RPMI8226 (cell line): ENCODE measurements around the gene SH3GL1.
"Not testable (repeated sequence)": the region's sequence is repeated elsewhere in the genome, so short reads cannot be mapped to it uniquely, and the experiment has no call there.

Experiments
- DNase-seq: peaks from one replicate; pipeline ENCODE4 v3.0.0-alpha.2; 2015

SH3GL1 gene

DNA sequence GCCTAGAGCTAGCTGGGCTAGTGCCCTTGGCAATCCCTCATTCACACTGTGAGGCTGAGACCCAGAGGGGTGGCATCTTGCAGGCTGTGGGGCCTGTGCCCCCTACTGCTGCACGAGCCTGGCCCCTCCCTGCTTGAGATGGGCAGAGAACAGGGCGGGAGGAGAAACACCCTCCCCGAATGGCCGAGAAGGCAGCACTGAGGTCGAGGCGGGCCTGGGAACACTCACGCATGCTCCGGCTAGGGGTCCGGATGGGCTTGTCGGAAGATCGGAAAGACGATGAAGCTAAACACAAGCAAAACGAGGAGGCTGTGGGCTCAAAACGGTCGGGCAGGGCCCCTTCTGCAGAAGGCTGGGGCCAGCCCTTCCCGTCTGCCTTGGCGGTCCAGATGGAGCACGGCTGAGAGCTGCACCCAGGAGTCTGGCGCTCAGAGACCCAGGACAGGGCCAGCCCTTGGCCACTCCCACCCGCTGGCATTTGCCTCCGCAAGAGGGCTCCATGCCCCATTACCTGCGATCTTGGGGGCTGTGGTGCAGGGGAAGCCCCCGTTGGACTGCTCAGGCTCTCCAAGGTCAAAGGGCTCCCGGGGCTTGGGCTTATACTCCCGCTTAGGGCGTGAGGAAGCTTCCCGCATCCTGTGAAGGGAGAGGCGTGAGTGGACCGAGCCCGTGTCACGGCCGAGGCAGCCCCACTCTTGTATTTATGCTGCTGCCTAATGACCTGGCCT, 38.1 kb downstream of the SH3GL1 start:
- DNase-seq = no peak

DNA sequence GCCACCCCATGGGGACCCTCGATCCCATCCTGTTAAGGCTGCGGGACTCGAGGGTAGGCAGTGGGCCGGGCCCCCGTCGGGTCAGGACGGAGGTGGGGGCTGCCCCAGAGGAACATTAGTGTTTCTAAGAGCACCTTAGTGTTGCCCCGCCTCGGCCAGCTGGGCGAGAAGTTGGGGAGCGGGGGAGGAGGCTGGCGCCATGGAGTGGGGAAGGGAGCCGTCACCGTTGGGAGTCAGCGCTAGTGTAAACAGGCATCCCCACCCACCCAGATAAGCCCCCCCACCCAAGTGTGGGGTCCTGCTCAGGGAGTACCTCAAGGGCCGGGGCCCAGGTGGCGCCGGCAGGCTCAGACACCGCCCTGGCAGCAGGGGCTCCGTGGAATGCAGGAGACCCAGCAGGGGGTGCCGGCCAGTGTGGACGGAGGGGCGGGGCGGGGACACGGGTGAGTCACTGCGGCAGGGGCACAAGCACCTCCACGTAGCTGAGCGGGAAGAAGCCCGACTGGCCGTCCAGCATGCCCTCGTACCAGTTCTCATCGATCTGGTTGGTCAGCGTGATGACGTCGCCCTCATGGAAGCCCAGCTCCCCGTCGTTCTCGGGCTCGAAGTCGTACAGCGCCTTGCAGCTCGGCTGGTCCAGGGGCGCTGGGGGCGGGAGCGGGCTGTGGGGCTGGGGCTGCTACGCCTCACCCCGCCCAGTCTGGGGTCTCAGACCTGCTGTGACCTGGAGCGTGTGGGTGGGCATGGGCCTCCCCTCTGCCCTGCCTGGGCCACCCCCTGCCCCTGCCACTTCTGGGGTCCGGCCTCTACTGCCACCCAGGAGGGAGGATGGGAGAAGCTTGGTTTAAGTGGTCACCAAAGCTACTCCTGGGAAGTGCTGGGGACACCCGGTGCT, 38.9 kb downstream of the SH3GL1 start:
- no peak for DNase-seq

DNA sequence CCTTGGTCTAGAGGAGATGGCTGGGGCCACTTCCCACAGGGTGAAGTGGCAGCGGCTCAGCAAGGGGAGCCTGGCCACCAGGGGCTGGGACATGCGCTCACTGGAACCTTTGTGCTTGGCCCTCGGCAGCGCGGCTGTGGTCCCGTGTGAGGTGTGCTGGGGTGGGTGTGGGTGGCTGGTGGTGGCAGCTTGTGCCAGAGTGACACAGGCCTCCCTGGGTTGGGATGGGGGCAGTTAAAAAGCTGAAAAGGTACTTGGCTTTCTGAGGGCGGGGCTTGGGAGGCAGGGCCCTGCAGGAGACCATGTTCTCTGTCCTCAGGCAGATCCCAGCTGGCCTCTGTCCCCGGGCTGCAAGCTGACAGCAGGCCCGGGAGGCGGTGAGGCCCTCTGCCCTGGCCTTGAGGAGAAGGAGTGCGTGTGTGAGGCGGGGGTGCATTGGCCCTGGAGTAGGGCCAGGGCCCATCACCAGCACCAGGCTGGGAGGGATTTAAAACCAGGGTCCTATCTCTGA, 39.7 kb downstream of the SH3GL1 start:
- DNase-seq = no peak

DNA sequence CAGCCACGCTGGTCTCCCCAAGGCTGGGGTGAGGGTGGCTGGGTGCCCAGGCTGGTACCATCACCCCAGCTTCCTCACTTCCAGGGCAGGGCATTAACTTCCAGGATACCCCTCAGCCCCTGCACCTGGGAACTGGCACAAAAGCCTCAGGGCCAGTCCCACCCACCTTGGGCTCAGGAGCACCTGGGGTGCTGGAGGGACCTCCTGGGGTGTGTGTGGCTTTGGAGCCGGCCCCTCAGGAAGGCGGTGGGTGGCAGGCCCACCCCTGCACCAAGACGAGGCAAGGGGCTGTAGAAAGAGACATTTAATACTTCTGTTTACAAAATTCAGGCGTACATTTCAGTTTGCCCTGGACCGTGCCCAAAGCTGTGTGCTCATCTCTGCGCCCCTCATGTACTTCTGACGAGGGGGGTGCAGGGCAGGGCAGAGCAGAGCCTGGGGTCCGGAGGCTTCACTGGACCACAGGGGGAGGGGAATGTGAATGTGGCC, 40.2 kb downstream of the SH3GL1 start:
- DNase-seq = no peak

DNA sequence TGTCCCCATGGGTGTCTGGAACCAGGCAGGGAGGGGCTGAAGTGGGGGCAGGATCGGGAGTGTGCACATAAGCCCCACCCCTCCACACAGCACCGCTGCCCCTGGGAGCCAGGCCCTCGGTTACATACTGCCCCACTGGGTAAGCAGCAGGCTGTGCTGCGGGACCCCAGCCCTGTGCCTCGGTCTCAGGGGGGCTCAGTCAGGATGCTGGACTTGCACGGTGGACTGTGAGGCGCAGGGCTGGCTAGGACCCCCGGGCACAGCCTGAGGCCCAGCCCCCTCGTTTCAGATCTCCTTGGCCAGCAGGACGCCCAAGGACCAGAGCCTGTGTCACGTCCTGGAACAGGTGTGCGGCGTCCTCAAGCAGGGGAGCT, 40.7 kb downstream of the SH3GL1 start:
- no peak for DNase-seq

DNA sequence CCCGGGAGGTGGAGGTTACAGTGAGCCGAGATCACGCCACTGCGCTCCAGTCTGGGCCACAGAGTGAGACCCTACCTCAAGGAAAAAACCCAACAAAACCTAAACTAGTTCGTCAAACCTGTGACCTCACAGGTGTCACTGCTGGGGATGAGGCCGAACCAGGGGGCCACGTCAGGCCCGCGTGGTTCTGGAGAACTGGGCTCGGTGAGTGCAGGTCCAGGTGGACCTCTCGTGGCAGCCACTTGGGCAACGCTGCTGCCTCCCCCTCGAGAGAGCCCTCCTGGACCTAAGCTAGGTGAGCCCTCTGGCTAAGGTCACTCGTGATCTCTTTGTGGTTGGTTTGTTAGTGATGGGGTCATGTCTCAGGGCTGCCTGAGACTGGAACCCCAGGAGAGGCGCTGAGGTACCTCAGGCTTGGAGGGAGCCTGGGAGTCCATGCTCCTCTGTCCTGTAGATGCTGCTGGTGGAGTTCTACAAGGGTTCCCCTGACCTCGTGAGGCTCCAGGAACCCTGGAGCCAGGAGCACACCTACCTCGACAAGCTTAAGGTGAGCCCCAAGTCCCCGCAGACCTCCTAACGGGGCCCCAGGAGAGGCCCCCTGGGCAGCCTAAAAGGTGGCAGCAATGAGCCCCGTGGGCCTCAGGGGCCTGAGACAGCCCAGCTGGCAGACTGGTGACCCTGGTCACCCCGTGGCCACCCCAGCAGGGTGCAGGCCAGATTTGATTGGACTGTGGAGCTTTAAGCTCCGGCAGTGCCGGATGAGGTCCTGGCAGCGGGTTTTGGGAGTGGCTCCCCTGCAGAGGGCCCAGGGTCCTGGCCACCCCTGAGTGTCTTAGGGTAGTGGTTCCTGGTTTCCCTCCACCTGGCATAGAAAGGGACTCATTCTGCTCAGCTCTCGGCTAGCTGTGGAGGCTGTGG, 41.4 kb downstream of the SH3GL1 start:
- no peak for DNase-seq

DNA sequence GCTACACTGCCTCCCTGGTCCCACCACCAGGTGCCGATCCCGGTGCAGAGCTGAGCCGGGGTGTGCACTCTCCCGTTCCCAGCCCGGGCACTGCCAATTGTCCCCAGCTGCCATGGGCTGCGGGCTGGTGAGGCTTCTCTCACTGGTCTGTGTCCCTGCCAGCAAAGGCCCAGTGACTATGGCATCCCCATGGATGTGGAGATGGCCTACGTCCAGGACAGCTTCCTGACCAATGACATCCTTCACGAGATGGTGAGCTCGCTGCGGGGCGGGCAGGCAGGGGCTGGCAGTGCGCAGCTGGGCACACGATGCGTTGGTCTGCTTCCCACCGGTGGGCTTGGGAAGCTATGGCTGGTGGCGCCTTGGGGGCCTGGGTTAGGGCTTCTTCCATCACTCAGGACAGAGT, 42.4 kb downstream of the SH3GL1 start:
- DNase-seq = no peak

DNA sequence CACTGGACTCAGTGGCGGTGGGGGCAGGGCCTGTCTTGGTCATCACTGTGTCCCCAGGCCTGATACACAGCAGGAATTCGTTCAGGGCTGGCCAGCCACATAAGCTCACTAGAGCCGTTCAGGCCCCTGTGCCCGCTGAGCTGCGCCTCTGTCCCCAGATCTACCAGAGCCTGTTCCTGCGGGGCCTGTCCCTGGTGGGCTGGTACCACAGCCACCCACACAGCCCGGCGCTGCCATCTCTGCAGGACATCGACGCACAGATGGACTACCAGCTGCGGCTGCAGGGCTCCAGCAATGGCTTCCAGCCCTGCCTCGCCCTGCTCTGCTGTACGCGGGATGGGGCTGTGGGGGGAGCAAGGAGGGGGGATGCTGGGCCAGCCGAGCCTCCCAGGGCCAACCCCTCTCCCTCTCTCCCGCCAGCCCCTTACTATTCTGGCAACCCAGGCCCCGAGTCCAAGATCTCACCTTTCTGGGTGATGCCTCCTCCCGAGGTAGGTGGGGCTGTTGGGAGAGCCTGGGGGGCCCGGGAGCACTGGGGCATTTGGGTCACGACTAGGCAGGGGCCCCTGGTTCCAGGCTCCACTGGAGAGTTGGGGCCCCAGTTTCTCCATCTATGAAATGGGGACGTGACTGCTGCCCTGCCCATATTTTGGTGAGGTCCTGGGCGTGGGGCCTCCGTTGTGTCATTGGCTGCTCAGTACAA, 43.1 kb downstream of the SH3GL1 start:
- no peak for DNase-seq

DNA sequence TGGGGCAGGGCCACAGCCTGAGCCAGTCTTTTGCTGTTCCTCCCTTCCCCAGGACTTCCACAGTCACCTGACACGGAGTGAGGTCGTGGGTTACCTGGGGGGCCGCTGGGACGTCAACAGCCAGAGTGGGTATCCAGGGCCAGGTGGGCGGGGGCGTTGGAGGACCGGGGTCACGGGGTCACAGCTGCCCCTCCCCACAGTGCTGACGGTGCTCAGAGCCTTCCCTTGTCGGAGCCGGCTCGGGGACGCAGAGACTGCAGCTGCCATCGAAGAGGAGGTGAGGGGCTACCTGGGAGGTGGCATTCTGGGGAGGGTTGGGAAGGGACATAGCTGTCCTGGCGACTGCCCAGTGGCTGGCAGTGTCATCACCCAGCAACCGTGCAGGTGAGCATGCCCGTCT, 45.5 kb downstream of the SH3GL1 start:
- no peak for DNase-seq

DNA sequence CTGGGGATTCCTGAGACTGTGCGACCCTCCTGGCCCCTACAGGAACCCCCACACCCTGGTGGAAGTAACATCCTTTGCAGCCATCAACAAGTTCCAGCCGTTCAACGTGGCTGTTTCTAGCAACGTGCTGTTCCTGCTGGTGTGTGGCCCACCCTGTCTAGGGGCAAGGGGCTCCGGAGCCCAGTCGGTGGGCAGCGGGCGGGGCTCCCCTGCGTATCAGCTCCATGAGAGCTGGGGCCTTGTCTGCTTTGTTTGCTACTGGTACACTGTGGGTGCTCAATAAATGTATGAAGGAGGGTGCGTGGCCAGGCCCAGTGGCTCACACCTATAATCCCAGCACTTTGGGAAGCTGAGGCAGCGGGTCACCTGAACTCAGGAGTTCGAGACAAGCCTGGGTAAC, 46.1 kb downstream of the SH3GL1 start:
- DNase-seq = no peak

DNA sequence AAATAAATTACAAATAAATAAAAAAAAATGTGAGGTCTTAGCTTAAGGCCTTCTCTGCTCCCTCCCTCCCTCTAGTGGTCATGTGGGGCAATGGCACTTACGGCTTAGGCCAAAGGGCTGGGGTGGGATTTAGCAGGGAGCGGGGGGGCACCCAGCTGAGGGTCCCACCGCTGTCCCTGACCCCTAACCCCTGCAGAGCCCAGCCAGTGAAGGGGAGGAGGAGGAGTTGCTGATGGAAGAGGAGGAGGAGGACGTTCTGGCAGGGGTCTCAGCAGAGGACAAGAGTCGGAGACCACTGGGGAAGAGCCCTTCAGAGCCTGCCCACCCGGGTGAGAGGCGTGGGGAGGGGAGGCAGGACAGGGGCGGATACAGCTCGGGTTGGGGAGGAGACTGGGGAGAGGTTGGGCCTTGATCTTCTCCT, 47.6 kb downstream of the SH3GL1 start:
- DNase-seq = peak; percentile 67

DNA sequence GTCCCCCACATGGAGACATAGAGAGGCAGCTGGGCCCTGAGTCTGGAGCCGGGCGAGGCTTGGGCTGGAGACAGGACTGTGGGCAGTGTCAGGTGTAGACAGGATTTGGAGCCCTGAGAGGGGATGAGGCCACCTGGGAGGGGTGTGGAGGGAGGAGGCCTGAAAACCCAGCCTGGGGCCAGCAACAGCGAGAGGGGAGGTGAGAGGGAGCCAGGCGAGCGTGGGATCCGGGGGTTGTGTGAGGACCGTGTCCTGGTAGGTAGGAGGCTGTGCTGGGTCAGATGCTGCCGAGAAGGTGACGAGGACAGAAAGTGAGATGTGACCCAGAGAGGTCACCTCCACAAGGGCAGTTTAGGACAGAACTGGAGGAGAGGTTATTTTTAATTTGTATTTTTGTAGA, 49.6 kb downstream of the SH3GL1 start:
- no peak for DNase-seq

DNA sequence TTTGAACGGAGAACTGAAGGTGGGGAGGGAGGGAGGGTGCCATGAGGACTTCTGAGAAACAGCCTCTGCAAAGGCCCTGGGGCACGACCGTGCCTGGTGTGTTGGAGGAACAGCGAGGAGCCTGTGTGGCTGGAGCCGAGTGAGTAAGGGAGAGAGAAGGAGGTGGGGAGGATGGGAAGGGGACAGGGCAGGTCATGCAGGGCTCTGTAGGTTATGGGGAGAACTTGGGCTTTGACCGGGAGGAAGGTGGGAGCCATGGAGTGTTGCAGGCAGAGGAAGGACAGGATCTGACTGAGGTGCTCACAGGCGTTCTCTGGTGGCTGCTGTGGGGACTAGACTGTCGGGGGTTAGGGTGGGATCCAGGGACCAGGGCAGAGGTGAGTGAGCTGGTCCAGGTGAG, 50.2 kb downstream of the SH3GL1 start:
- DNase-seq = no peak

DNA sequence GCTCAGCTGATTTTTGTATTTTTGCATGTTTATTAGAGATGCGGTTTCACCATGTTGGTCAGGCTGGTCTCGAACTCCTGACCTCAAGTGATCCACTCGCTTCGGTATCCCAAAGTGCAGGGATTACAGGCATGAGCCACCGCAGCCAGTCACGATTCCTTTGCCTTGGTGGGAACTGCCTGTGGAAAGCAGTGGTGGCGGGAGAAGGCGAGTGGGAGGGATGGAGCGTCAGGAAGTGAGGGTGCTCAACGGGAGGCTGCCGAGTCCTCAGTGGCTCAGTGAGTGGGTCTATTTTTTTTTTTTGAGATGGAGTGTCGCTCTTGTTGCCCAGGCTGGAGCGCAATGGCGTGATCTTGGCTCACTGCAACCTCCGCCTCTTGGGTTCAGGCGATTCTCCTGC, 51.1 kb downstream of the SH3GL1 start:
- DNase-seq = not testable (repeated sequence)

DNA sequence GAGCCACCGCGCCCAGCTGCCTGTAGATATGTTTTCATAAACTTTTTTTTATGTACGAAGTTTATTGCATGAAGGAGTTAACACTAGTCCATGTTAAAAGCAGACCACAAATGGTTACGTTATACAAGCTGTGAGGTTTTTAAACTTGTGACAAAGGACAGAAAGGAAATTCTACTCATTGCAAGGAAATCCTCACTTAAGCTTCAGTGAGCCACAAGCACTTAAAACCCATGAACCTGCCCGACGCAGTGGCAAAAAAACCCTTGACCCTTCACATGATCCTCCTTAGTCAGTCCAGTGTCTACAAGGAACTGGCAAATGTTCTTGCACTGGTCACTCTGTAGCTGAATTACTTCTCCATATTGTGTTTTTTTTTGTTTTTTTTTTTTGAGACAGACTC, 52.8 kb downstream of the SH3GL1 start:
- DNase-seq = no peak

DNA sequence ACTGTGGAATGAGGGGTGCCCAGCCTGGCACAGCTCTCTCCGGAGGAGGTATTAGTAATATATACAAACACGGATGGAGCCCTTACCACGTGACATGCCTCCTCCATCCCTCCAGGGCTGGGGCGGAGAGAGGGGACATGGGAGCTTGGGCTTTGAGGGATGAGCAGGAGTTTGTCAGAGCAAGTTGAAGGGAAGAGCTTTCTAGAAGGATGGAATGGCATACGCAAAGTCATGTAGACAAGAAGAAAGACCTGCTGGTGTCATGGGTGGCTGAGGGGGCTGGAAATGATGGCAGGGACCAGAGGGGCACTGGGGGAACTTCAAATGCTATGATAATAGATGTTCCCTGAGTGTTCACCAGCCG, 54.3 kb downstream of the SH3GL1 start:
- DNase-seq = no peak

DNA sequence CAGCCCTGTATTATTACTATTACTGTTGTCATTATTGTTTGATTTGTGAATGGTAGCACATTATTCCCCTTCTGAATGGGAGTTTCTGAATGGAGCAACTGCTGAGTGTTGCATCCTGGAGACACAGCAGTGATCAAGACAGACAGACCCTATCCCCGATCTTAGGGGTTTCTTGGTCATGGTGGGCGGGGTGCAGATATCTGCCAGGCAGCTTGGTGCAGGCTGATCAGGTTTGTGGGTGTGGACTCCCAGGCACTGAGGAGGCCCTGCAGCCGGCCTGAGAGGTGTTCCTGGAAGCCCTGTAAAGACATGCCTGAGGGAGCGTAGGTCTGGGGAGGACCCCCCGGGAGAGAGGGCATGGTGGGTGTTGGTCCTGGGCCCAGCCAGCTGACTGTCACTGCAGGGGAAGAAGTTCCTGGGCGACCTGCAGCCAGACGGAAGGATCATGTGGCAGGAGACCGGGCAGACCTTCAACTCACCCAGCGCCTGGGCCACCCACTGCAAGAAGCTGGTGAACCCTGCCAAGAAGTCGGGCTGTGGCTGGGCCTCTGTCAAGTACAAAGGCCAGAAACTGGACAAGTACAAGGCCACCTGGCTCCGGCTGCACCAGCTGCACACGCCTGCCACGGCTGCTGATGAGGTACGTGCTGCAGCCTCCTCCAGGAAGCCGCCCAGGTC, 54.9 kb downstream of the SH3GL1 start:
- no peak for DNase-seq

DNA sequence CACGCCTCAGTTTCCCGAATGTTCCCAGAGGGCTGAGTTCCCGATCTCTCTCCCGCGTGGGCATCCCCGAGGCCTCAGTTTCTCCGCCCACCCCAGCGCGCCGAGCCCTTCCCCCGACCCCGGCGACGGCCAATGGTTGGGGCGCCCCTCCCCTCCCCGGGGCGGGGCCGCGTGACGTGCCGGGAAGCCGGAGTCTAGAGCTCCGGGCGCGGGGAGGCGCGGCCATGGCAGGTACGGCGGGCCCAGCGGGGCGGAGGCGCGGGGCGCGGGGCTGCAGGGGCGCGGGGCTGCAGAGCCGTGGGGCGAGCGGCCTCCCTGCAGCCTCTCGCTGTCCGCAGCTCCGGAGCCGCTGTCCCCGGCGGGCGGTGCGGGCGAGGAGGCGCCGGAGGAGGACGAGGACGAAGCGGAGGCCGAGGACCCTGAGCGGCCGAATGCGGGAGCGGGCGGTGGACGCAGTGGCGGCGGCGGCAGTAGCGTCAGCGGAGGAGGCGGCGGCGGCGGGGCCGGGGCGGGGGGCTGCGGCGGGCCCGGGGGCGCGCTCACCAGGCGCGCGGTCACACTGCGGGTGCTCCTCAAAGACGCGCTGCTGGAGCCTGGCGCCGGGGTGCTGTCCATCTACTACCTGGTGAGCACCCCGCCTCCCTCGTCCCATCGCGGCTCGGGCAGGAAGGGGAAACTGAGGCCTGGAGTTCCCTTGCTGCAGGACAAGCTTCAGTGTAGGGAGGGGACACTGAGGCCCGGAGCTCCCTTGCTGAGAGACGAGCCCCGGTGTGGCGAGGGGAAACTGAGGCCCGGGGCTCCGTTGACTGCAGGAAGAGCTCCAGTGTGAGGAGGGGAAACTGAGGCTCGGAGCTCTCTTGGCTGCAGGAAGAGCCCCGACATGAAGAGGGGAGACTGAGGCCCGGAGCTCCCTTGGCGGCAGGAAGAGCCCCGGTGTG, 56.7 kb downstream of the SH3GL1 start, which contains the start of gene MPND:
TSS of gene MPND (plus strand) at position 193 of the 938 bp plus-strand sequence. CDS start at position 225, 32 bp downstream.
- peak; percentile 92 for DNase-seq

DNA sequence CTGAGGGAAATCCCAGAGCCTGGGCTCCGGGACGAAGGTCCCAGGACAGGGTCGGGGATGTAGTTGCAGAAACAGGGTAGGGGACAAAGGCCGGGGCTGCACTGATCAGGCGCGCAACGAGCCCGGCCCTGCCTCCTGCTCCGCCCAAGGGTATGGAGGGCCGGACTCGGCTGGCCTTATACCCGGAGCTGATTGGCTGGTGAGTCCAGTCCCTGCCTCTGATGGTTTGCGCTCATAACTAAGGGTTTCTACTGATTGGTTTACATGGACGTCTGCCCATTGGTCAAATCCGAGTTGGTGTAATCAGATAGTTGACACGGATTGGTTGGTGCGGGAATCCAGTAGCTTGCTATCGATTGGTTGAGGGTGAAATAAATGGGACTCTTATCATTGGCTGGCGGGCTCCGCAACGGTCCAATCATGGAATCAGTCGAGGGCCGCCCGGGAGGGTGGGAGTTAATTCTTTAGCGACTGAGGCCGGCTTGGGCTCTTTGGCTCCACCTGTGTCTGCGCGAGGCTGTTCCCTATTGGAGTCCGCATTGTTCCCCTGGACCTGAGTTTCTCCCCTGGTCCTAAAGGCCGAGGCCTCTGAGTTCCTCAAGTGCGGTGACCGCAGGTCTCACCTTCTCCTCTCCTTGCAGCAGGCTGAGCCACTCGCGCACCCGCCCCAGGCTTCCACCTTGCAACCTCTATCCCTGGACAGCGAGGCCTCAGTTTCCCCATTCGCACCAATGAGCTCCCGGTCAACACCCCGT, 57.6 kb downstream of the SH3GL1 start:
- DNase-seq = peak; percentile 97

DNA sequence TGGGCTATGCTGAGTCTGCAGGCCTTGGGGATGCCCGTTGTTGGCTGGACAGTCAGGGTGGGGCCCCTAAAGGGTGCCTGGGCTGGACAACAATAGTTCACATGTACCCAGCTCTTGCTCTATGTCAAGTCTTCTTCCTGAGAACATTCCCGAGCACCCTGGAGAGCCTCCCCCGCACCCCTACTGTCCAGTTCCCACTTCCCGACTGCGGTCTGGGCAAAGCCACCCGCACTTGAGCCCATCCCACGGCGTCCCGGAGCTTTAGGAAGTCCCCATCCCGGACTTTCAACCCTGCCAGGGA, 58.1 kb downstream of the SH3GL1 start:
- no peak for DNase-seq
